Measurements from ENCODE around the gene AKAP13.
"Not testable (repeated sequence)": the region's sequence is repeated elsewhere in the genome, so short reads cannot be mapped to it uniquely, and the experiment has no call there.

The AKAP13 gene

GRCh38 chr15:85785887-85786780 lies 405.7 kb downstream of the AKAP13 start:
- DNase-seq: no peak

GRCh38 chr15:85786781-85787114 lies 406.3 kb downstream of the AKAP13 start:
- no peak for DNase-seq

GRCh38 chr15:85788771-85789495 lies 408.5 kb downstream of the AKAP13 start:
- DNase-seq: no peak

DNA sequence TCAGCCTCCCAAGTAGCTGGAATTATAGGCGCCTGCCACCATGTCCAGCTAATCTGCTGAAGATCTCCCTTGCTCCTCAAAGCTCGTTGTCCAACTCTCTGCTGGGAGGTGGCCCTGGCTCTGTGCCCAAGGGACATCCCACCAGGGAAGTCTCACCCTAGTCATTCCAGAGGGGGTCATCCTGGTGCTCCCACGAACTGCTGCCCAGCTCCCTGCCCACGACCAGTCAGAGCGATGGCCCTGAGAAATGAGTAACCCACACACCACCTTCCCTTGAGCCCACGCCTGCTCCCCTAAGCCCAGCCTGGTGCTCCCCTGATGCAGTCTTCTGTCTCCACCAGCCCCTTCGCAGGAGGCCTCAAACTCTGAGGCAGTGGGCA lies 409.1 kb downstream of the AKAP13 start:
- DNase-seq: no peak

GRCh38 chr15:85792102-85792731 lies 411.8 kb downstream of the AKAP13 start:
- DNase-seq: no peak

- no peak for DNase-seq
Observed at GRCh38 chr15:85792912-85793590, 412.6 kb downstream of the AKAP13 start.

- no peak for DNase-seq
Observed at GRCh38 chr15:85793641-85794597, 413.5 kb downstream of the AKAP13 start.

DNA sequence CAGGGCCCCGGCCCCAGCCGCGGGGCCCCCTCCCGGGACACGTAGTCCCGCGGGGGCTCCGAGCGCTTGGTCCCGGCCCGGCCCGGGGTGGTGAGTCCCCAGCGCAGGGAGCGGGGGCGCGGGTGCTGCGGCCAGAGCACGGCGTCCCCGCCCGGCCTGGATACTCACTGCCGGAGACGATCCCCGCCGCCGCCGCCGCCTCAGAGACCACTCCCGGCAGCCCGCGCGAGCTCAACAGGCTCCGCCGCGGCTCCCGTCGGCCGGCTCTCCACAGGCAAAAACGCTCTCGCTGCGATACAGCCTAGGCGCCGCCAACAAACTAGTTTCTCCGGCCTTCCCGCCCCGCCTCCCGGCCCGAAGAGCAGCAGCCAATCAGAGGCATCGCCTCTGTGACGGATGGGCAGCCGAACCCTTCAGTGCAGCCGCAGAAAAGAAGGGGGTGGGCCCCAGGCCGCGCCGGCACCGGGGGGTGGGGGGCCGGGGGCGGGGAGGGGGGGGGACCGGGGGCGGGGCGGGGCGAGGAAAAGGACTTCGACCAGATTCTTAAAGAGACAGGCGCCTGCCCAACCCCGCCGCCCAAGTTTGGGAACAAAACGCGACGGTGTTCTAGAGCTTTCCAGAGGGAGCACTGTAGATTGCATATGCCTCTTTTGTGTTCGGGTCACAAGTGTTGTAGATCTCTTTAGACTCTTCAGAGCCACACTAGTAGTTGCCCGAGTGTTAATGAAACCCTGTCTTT lies 414.4 kb downstream of the AKAP13 start, which contains the start of gene KLHL25:
Gene KLHL25, minus strand, starts transcription at position 328 of the 739 bp plus-strand sequence. CDS start 25,115 bp downstream, outside the sequence.
- peak; percentile 55 for DNase-seq

DNA sequence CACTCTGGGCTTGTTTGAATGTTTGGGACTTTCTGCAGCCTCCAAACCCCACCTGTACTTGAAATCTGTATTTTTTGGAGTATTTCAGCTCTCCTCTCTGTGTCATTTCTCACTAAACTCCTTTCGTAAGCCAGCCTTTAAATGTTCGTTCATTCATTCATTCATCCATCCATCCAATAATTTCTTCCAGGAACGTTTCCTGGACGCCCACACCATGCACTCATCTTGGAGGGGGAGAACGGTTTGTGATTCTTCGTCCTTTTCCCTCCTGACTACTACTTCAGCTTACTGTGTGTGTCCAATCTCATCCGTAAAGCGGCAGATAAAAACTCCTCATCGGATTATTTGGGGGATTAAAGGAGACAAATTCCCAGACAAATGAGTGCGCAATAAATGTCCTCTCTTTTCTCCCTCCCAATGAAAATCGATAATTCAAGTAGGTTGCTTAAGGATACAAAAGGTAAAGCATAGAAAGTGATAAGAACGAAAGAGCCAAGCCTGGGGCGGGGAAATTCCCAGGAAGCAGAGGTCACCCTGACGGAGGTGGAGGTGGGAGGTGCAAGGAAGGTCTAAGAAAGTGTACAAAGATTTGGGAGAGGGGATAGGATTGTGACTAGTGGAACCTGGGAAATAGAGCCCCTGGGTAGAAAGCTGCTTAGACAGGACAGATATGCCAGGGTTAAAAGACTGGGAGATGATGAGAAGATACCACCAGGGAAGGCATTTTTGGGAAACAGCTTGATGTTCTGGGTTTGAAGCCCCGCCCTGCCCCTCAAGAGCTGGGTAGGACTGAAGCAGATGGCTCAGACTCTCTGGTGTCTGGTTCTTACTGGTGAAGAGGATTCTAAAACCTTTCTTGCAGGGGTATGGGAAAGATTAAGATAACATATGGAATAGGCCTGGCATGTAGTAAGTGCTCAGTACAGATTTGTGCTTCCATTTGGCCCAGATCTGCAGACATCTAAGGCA lies 415.2 kb downstream of the AKAP13 start:
- no peak for DNase-seq

DNA sequence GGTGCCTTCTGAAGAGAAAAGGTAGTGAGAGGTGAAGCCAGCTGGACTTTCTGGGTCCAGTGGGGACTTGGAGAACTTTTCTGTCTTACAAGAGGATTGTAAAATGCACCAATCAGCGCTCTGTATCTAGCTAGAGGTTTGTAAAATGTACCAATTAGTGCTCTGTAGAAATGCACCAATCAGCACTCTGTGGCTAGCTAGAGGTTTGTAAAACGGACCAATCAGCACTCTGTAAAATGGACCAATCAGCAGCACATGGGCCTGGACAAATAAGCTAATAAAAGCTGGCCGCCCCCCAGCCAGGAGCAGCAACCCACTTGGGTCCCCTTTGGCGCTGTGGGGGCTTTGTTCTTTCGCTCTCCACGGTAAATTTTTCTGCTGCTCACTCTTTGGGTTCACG lies 416.0 kb downstream of the AKAP13 start:
- DNase-seq: not testable (repeated sequence)

Data from SIG-M5 (cell line).